EH (cell line): ENCODE data around the gene IMPDH1.

ENCODE experiments used
- DNase-seq: peaks from one replicate; pipeline ENCODE4 v3.0.0-alpha.2; 2015; ENCODE audit warnings: low read depth

The IMPDH1 gene

DNA sequence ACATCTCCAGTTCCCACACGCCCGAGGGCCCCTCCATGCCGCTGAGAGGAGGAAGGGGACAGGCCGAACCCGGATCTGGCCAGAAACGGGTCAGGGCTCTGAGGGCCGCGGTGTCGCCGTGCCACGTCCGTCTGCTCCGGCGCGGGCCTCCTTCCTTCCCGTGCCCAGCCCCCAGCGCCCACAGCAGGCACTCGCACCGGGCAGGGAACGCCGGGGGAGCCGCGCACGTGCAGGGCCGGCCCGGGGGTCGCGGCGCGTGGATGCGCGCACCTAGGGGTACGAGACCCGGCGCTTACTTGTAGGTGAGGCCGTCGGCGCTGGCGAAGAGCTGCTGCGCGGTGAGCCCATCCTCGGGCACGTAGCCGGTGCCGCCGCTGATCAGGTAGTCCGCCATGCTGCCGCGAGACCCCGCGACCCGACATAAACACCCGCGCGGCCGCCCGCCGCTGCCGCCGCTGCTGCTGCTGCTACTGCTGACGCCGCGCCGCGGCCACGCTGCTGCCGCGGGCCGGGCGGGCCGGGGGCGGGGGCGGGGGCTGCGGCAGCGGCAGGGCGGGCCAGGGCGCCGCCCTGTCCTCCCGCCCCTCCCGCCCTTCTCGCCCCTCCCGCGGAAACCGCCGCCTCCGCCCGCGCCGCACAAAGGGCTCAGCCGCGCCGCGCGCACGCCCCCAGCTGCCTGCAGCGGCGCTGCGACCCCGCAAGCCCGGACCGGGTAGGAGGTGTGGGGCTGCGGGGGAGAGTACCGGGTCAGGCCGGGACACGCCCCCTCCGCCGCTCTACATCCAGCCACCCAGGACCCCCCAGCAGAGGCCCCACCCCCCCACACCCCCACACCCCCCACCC lies 4.1 kb downstream of the IMPDH1 start:
- DNase-seq, result peak; percentile 57

DNA sequence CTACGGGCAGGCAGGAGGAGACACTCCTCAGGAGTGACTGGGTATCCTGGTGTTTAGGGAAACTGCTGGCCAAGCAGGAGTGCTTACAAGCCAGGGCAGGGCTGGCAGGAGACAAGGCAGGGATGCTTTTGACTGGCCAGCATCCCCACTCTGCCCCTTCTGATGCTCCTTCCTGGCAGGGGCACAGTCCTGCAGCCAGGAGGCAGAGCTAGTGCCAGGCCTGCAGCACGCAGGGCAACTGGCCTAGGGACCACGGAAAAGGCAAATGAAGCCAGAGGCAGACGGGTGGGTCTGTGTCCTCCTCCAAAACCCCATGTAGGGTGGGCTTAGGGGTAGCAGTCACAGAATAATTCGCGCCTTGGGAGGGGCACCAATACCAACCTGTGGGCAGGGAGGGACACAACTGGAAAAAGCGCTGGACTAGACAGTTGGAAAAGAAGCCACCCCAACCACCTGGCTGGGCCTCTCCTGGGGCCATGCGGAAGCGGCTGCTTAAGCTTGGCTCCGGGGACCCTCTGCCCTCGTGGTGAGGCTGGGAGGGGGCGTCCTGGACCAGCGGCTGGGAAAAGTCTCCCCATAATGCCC lies 4.8 kb downstream of the IMPDH1 start:
- DNase-seq, result peak; percentile 53

DNA sequence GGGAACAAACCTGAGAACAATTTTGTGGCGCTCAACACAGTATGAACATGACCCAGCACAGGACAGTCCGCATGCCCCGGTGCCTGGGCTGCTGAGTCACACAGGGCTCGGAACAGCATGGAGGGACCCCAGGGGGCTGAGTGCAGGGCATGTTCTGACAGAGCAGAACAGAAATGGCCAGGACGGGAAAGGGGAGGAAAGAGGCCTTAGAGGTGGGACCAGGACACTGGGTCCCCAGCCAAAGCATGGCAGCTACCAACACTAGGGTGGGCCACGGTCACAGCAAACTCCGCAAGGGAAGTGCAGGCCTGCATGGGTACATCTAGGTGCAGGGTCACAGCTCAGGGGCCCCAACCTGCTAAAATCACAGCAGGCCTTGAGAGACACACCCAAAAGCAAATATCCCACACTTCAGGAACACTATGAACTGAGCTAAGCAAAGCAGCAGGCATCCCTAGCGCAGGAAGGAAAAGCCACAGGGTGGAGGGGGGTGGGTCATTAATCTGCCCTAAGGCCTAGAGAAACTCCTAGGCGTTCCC lies 5.6 kb downstream of the IMPDH1 start:
- no peak for DNase-seq

DNA sequence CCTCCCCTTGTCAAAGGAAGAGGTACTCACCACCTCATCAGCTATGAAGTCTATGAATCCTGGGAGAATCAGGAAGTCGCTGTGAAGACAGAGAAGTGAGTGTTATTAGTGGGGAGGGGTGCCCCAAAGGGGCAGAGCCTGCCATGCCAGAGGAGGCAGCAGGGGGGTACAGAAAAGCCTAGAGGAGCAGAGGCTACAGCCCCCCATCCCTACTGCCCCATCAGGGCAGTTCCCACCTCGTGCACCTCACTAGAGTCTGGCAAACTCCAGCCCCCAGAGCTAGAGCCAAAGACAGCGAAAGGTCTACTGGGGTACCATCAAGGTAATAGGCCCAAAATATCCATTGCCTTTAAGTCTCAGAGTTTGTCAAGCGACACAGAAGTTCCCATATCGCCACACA lies 6.1 kb downstream of the IMPDH1 start:
- no peak for DNase-seq

DNA sequence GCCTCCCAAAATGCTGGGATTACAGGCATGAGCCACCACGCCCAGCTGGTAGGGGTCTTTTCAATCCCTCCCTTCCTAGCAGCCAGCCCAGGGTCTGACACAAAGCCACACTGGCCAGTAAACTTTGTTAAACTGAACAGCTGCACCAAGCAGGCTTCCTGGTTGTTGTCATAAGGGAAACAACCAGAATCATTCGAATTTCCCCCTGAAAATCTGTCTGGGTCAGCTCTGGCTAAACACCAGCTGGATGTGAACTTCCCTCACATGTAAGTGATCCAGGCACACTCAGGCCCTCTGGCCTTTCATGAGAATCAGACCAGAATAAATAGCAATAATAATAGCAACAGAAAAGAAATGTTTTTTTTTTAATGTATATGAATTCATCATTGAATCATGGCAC lies 7.4 kb downstream of the IMPDH1 start:
- DNase-seq, result no peak

DNA sequence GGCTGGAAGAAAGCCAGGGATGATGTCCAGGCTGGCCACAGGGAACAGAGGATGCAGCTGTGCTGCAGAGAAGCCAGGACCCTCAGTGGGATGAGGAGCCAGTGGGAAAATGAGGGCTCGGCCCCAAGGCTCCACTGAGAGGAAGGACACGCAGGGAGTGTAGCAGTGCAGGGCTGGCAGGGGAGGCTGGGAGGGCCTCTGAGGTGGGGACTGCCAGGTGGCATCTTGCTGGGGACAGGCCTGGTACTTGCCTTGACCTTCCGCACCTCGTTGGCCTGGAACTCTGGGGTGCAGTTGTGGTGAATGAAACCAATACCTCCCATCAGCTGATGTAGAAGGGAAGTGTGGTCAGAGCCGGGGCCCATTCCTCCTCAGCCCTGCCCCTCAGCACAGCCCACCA lies 9.2 kb downstream of the IMPDH1 start:
- DNase-seq, result no peak

DNA sequence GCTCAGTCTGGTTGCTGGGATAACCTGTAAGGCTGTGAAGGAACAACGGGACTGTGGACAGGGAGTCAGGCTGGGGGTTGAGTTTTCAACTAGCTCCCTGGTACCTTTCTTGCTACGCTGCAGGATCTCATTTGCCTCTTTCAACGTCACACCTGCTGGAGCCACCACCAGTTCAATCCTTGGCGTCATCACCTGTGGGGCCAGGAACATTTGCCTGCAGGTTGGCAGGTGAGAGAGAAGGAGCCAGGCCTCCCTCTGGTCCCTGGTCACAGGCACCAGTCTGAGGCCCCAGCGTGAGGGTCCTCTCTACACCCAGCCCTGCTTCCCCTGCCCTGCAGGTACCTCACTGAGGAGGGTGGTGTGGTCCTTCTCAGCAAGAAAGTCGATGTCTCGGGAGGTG lies 9.8 kb downstream of the IMPDH1 start:
- no peak for DNase-seq

DNA sequence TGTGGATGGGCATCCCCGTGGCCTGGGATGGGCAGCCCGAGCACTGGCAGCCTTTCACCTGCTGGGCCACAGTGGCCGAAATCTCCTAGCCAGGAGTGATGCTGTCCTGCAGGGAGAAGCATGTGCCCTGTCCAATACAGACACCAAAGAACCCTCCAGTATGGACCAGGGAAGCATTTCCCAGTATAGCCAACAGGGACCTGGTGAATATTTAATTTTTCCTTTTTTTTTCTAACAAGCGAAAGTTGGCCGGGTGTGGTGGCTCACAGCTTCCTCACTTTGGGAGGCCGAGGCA lies 11.0 kb downstream of the IMPDH1 start:
- no peak for DNase-seq

DNA sequence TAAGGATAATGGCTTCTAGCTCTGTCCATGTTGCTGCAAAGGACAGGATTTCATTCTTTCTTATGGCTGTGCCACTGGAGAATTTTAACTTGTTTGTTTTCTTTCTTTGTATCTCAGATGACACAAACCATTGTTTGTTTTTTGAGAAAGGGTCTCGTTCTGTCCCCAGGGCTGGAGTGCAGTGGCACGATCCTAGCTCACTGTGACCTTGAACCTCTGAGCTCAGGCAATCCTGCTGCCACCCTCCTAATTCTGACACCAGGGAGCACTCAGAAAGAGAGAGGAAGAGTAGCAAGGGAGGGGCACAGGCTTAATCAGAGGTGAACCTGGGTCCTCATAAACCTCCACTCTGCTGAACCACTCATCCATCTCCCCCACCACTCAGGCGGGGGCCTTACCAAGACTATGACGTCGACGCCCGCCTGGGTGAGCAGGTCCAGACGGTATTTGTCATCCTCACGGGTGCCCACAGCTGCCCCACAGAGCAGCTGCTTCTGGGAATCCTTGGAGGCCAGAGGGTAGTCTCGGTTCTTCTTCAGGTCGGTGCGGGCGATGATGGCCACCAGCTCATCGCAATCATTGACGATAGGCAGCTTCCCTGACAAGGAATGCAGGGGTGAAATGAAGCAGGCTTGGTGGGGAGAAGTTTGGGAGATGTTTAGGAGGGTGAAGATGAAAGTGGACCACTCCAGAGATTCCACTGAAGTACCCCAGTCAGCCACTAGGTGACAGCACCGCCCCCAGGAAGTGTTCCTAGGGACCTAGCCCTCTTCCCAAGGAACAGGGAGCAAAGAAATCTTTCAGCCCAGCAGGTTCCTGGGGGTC lies 11.6 kb downstream of the IMPDH1 start:
- peak; percentile 59 for DNase-seq

DNA sequence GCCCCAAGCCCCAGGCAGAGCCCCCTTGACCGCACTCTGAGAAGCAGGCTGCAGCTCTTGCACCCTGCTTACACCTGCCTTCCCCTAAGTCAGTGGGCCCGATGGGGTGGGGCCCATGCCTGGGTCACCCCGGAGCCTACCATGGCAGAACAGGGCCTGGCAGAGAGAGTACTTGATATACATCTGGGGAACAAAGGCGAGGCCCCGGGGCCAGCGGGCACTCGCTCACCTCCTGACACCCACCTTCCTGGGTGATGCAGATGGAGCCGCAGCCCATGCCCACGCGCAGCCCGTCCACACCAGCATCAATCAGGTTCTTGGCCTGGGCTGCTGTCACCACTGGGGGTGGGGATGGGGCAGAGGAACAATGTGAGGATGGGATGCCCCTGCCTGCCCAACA lies 13.4 kb downstream of the IMPDH1 start:
- no peak for DNase-seq

DNA sequence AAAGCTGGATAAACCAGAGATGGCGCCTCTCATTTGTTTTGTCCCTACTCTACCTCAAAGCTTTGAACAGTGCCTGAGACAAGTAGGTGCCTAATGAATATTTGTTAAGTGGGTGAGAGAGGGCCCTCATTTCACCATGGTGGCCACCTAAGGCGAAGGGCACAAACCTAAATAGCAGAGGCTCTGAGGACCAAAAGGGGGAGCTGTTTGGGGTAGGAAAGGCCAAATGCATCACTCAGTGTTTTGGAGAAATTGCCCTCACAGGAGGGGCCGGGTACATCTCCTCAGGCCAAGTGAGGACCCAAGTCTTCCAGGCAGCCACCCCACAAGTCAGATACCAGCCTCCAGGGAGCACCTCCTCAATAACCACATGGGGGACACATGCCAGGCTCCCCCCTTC lies 14.0 kb downstream of the IMPDH1 start:
- no peak for DNase-seq

DNA sequence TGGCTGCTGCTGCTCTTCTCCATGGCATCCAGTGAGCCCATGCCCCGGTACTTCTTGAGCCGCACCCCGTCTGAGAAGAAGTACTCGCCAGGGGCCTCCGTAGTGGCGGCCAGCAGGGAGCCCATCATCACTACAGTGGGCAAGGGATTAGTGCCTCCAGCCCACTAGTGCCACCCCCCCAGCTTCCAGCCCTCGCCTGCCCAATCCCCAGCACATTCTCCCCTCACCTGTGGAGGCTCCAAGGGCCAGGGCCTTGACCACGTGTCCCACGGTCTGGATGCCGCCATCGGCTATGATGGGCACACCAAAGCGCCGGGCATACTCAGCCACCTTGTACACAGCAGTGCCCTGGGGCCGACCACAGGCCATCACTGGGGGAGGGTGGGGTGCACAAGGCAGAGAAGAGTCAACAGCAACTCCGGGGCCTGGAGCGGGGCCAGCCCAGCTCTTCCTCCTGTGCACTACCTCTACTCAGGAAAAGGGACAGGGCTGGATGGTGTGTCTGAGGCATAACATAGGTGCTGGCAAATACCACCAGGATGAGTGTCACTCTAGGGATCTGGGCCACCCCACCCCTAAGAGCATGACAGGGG lies 14.8 kb downstream of the IMPDH1 start:
- DNase-seq, result no peak

DNA sequence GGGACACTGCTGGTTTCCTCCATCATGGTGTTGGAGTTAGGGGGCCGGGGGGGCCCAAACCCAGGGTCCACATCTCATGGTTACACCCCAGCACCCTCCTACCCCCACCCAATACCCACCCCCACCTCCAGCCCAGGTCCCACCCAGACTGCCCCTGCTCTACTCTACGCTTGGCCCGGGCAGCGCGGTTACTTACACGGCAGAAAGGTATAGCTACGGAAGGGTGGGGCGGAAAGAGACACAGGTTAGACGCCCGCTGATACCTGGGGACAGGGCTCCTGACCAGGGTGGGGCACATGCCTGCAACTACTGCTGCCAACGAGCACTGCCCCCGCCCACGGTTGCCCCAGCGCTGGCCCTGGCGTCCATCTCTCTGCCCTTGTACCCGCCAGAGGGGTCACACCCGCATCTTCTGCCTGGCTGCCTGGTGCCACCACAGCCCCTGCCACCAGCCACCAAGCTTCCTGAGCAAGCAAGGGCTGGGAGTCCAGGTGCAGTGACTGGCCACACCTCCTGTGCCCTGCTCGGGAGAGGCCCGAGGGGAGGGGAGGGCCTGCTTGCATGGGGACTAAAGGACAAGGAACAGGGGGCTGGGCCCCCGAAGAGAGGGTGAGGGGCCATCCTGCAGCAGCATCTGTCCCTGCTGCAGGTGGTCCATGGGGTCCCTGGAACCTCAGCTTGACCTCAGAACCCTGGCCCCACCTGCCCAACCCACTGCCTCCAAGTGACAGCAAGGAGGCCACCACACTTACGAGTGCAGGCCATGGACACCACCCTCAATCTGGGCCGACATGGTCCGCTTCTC lies 16.1 kb downstream of the IMPDH1 start:
- DNase-seq, result no peak

DNA sequence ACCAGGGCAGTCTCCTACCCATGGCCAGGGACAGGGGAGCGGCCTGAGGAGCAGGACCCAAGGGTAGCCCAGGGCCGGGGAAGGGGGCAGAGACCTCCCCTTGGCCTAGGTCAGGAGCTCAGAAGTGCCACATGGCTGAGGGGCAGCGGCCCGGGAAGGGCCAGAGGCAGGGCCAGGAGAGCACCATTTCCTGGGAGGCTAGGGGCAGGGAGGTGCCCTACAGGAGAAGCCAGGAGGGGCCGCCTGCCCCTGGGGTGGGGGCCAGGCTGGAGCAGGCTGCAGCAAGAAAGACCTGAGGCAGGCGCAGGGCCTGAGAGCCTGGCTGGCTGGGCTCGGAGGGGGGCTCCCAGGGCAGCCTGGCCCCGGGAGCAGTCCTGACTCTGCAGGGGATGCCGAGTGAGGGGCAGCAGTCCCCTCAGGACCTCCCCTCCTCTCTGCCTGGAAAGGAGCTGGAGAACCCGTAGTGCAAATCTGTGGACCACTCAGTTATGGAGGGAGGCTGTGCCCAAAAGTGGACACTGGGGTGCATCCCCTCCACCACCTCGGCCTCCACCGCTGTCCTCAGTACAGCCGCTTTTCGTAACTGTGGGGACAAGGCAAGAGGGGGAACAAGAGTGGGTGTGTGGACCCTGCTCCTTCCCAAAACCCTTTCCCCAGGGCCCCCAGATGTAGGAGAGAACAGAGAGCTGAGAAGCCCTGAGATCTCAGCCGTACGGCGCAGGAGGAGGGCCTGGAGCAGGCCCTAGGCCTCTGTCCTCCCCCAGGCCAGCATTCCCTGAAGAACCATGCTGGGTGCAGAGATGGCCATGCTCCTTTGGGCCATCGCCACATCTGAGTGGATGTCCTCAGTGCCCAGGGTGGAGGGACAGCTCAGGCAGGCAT lies 17.1 kb downstream of the IMPDH1 start:
- DNase-seq, result no peak

DNA sequence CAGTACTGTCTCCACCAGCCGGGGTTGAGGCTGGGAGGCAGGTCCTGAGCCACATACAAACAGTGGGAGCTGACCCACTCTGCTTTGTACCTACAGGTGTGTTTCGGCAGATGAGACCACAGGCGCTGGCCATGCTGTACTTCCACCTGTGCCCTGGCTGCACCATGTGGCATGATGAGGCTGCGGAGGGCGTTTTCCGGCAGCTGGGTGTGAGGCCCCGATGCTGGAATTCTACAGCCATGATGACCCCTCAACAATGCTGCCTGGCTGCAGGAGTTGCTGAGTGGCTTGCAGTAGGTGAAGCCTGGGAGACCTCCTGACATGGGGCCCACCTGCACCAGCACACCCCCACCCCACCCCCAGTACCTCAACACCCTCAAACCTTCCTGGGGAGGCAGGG lies 18.0 kb downstream of the IMPDH1 start:
- DNase-seq, result no peak

DNA sequence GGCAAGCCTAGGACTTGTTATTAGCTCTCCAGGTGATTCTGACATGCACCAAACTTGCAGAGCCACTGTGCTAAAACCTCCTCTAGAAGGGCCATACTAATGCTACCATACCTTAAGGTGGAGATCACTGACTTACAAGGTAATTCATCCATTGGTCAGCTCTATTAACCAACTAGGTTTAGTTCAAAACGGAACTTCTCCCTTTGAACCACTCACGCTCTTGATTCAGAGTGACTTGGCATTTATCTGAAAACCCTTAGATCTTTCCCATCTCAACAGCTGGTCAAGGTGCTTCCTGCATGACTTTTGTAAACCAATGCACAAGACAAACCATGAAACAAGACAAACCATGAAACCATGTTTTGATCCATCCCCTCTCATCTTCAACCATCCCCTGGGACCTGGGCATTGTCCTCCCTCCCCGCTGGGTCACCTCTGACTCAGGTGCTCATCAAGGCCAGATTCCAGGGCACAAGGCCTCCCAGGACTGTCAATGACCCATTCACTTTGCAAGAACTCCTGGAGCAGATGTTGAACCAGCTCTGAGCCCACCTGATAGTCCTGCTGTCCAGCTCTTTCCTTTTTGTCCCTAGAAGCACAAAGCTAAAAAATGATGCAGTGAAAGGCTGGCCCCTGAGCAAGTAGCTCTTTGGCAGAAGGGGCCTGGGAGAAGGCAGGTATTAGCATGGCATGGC lies 18.8 kb downstream of the IMPDH1 start:
- DNase-seq, result no peak

DNA sequence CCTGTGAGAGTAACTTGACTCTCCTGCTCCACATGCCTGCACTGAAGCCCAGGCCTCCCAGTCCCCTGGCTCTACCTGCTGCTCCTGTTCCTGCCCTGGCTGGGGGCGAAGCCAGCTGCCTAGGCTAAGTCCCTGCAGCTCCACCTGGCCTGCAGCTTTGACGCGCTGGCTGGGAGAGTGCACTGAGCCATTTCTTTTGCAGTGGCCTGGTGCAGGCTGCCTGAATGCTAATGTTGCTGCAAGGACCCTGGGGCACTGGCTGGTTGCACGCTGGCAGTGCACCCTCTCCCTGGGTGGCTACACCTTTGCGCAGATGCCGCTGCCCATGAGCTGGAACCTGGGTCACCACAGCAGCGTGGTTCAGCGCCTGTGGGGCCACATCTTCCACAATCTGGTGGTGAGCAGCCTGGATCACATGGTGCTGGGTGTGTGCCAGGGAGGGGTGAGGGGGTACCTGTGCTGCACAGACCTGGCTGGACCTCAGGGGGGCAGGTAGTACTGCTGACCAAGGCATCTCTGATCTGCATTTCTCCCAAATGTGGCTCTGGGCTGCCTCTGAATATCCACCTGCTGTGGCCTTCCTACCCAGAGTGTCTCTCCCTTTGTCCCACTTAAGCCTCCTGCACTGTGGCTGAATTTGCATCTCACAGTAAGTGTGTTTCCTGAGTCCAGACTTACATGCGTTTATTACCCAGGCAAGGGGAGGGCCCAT lies 20.0 kb downstream of the IMPDH1 start:
- no peak for DNase-seq

DNA sequence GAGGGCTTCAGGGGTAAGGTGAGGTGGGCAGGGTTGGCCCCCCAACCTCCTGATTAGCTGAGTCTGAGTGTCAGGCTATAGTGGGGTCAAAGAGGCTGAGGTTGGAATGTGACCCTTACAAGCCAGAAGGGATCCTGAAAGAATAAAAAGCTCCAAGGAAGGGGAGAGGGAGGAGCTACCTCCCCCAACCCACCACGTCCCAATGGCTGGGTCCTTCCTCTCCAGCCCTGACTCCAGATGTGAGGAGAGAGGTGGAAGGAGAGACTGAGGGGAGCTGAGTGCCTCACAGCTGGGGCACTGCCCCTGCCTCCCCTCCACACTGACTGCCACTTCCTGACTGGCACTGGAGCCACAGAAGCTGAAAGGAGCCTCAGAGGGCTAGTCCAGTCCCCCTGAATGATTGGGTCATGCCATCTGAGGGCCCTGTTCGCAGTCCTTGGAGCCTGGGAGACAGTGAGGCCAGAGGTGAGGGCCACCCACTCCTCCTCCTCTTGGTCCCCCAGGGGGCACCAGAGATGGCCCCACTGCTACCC lies 20.6 kb downstream of the IMPDH1 start:
- DNase-seq, result no peak

DNA sequence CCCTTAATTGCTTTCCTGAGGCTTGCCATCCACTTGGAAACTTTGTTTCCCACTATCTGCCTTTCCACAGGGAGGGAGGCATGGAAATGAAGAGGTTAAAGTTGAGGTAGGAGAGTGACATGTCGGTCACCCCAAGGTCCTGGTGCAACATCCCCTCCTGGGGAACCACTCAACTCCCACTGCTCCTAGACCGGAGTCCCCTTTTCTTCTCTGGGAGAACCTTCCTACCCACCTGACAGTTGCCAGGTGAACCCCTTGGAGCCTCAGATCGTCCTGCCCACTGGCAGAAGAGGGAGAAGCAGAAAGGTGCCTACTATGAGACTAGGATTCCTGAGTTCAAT lies 21.7 kb downstream of the IMPDH1 start:
- DNase-seq, result no peak
